Pancreas (tissue), 10 donors: ENCODE data around the gene NIM1K. TPM values are rescaled to one million over a fixed set of nuclear protein-coding genes. Genes with fewer than 3 reads are reported as not detected.
A peak's percentile ranks its signal among the peaks of the same experiment; 100 is the strongest.

Source experiments
- ATAC-seq, 4 donors: fragments of 200-7000 bp; cut with Tn5 transposase; one replicate each; pipeline versions ENCODE4 v1.8.0 to v1.9.1; 2020; ENCODE audit warnings: mild to moderate bottlenecking in 4 of 4, moderate library complexity in 4 of 4
- DNase-seq, 6 donors: peaks; one replicate each; pipeline ENCODE4 v3.0.0-alpha.2; 2020
- FAIRE-seq: peaks from 2 replicates; lab custom pipeline; 2012; peaks lifted over from hg19 to GRCh38; lab: Jason Lieb, UNC
- H3K27ac ChIP-seq, 4 donors: fragments of 200-600 bp; sonication (generic); 1 replicate in 3 of 4; 2 replicates in 1 of 4; pipeline versions ENCODE4 v1.5.0 to v1.8.0; 2020
- H3K27me3 ChIP-seq, 4 donors: fragments of 200-600 bp; one replicate each; pipeline ENCODE4 v1.8.0; 2021
- H3K36me3 ChIP-seq, 3 donors: fragments of 200-600 bp; sonication (generic) in 1 of 3; one replicate each; pipeline versions ENCODE4 v1.5.0 to v1.8.0; 2020 to 2021
- H3K4me1 ChIP-seq, 3 donors: fragments of 200-600 bp; one replicate each; pipeline ENCODE4 v1.8.0; 2021
- H3K4me3 ChIP-seq, 4 donors: fragments of 200-600 bp; sonication (generic) in 2 of 4; one replicate each; pipeline versions ENCODE4 v1.5.0 to v1.8.0; 2020 to 2021
- H3K9me3 ChIP-seq, 4 donors: fragments of 200-600 bp; one replicate each; pipeline ENCODE4 v1.8.0; 2021
- WGBS, 2 donors: extraction: QIAGEN DNeasy Blood & Tissue Kit; methylation state at CpG; one replicate each; pipeline ENCODE4 v1.1.7; 2013; 5-methylcytosine and 5-hydroxymethylcytosine counted together
- intact Hi-C, 3 donors: fragments of 100-400 bp; cut with DNase I; formaldehyde crosslinking; loops; one replicate each; pipeline versions ENCODE4 v1.11.1 to v1.14.2; 2022
- polyA plus RNA-seq, 2 donors: library from polyadenylated mRNA; stranded (reverse); fragments of 200-250 nt; gene quantifications; one replicate each; pipeline ENCODE4 v1.2.3, GENCODE V29; 2013
- total RNA-seq, 6 donors: library from RNA; stranded (reverse); fragmentation: NEBNext Ultra II Directional in 4 of 6; extraction: Animal tissue kit (Norgen Biotek cat#: 25700) in 4 of 6; gene quantifications; one replicate each; pipeline versions ENCODE4 v1.2.1 to v1.2.4, GENCODE V29; 2021 to 2023
- TF ChIP-seq, protein P1 (sequence below), 4 donors: fragments of 200-600 bp; sonication (generic) in 3 of 4; IDR thresholded peaks; one replicate each; pipeline versions ENCODE4 v1.5.0 to v1.8.0; 2021; ENCODE audit warnings: antibody characterized with exemption in 4 of 4
- donor health status: healthy with polysubstance abuse.
- donor health status: DM: no; HTN: no; CAD: no; lungs with moderate emphysema.
- donor health status: DM: no; HTN: no; CAD: no.
- donor health status: control.
- donor health status: control.
- donor health status: Bipolar disorder and iron deficiency.
- donor health status: DM: yes; HTN: yes; CAD: no.
- donor health status: DM: no; HTN: no; CAD: no.
- donor health status: DM: no; HTN: no; CAD: no.
- donor health status: DM: yes; HTN: yes; CAD: no.

NIM1K gene
- total and polyA plus RNA-seq, 8 donors: 0.06 to 0.77 (median 0.31) TPM; not detected in 2

DNA sequence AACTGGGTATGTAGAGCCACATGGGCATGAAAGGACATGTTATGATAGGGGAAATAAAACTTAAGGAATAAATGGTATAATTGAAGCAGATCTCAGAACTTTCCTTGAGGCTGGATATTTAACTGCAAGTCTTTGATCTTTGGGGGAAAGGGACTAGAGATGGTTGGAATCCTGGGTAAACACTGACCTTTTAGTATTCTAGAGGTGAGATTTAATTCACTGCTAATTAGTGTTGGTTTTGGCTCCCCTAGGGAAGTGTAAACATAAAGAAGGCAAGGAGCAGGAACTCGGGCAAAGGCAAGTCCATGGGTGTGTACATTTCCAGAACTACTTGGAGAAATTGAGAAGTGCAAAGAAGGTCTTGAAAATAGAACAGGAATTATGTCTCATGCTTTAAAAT, 16.6 kb downstream of the NIM1K start:
- no peak overlapping the region for H3K4me3 ChIP-seq
- DNase-seq: no peak
- H3K4me1 ChIP-seq: no peaks in the 10 kb centered on the region
- FAIRE-seq: no peak
- peak in 1 of 4 donors; percentile 47 for ATAC-seq
- H3K27ac ChIP-seq: no peak overlapping the region
- WGBS, 2 donors: 0 to 2% methylated on average over 1 of the region's 1 CpG
- intact Hi-C loops: no loop called here
- no peaks in the 10 kb centered on the region for H3K9me3 ChIP-seq
- TF ChIP-seq, protein P1, sequence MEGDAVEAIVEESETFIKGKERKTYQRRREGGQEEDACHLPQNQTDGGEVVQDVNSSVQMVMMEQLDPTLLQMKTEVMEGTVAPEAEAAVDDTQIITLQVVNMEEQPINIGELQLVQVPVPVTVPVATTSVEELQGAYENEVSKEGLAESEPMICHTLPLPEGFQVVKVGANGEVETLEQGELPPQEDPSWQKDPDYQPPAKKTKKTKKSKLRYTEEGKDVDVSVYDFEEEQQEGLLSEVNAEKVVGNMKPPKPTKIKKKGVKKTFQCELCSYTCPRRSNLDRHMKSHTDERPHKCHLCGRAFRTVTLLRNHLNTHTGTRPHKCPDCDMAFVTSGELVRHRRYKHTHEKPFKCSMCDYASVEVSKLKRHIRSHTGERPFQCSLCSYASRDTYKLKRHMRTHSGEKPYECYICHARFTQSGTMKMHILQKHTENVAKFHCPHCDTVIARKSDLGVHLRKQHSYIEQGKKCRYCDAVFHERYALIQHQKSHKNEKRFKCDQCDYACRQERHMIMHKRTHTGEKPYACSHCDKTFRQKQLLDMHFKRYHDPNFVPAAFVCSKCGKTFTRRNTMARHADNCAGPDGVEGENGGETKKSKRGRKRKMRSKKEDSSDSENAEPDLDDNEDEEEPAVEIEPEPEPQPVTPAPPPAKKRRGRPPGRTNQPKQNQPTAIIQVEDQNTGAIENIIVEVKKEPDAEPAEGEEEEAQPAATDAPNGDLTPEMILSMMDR (IDR thresholded peaks at IDR 0.05): no peak
- no peaks in the 10 kb centered on the region for H3K36me3 ChIP-seq
- H3K27me3 ChIP-seq: no peaks in the 10 kb centered on the region

DNA sequence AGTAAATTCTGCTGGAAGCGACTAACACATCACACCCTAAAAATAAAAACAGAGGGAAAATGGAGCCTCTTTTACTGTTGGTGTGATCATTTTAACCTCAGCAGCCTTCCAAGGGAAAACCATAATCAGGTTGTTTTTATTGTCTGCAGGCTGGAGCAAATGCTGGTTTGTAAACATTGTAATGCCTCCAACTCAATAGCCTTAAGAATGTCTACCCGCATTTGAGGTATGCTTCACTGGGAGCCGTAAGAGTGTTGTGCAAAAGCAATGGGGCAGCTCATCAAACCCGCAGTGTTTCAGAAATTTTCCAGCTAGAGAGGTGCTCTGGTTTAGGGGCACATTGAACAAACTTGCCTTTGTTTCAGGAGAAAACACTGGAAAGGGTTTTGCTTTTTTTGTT, 17.0 kb downstream of the NIM1K start:
- DNase-seq: no peak
- intact Hi-C loops: no loop called here
- no peak overlapping the region for H3K4me3 ChIP-seq
- H3K27me3 ChIP-seq: no peaks in the 10 kb centered on the region
- ATAC-seq: no peak
- WGBS, 2 donors: 73 to 75% methylated on average over 4 of the region's 4 CpGs
- H3K9me3 ChIP-seq: no peaks in the 10 kb centered on the region
- no peaks in the 10 kb centered on the region for H3K36me3 ChIP-seq
- no peaks in the 10 kb centered on the region for H3K4me1 ChIP-seq
- TF ChIP-seq, protein P1 (IDR thresholded peaks at IDR 0.05): no peak
- no peak for FAIRE-seq
- H3K27ac ChIP-seq: no peak overlapping the region

DNA sequence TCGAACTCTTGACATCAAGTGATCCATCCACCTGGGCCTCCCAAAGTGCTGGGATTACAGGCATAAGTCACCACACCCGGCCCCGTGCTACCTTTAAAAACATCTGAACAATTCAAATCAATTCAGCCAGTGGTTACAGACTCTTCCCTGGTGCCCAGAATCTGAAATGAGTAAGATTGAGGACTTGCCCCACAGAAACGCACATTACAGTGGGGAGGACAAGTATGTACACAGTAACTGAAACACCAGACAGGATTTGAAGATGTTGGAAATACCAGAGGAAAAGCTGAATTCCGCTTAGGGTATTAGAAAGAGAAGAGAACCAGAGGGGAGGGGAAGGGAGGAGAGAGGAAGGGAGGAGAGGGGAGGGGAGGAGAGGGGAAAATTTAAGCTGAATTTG, 17.8 kb downstream of the NIM1K start:
- Histone ChIP-seq H3K36me3 (no peaks in the 10 kb centered on the region), H3K4me1 (no peaks in the 10 kb centered on the region), H3K9me3 (no peaks in the 10 kb centered on the region), H3K27me3 (no peaks in the 10 kb centered on the region), H3K4me3 (no peak overlapping the region), H3K27ac (no peak overlapping the region)
- TF ChIP-seq, protein P1 (IDR thresholded peaks at IDR 0.05): no peak
- 62 to 64% methylated on average over 5 of the region's 5 CpGs for WGBS, 2 donors
- ATAC-seq (no peak), FAIRE-seq (no peak), DNase-seq (no peak)
- intact Hi-C loops: no loop called here

DNA sequence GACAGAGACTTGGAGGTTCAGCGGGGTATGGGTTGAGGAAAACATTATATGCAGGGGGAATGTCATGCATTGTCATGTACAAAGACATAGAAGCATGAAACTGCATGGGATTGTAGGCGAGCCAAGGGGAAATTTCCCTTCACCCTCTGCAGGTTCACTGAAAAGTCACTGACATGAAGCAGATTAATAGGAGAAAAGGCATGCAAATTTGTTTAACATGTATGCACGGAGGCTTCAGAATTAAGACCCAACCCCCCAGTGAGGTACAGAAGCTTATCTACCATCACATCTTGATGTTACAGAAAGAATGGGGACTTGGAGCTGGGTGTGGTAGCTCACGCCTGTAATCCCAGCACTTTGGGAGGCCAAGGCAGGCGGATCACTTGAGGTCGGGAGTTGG, 18.5 kb downstream of the NIM1K start:
- FAIRE-seq (no peak), ATAC-seq (no peak), DNase-seq (no peak)
- H3K9me3 ChIP-seq: no peaks in the 10 kb centered on the region
- H3K27ac ChIP-seq: no peak overlapping the region
- H3K4me1 ChIP-seq: no peaks in the 10 kb centered on the region
- 55 to 59% methylated on average over 6 of the region's 6 CpGs for WGBS, 2 donors
- TF ChIP-seq, protein P1 (IDR thresholded peaks at IDR 0.05): no peak
- intact Hi-C loops: no loop called here
- no peaks in the 10 kb centered on the region for H3K27me3 ChIP-seq
- no peak overlapping the region for H3K4me3 ChIP-seq
- no peaks in the 10 kb centered on the region for H3K36me3 ChIP-seq

DNA sequence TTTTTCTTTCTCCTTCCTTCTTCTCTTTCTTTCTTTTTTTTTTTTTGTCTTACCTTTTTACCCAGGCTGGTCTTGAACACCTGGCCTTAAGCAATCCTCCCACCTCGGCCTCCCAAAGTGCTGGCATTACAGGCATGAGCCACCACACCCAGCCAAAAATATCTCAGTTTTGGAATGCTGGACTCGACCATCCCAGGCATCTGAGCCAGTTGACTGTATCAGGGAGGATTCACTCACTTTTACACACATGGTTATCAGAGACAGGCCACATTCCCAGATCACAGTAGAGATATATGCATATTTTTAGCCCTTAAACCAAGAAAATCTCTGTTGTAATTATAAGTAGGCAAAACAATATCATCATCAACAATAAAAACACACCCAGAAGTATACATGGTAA, 21.9 kb downstream of the NIM1K start:
- no peaks in the 10 kb centered on the region for H3K4me1 ChIP-seq
- H3K27me3 ChIP-seq: no peaks in the 10 kb centered on the region
- no peaks in the 10 kb centered on the region for H3K9me3 ChIP-seq
- ATAC-seq (no peak), FAIRE-seq (no peak), DNase-seq (no peak)
- no peak overlapping the region for H3K27ac ChIP-seq
- H3K36me3 ChIP-seq: no peaks in the 10 kb centered on the region
- no peak overlapping the region for H3K4me3 ChIP-seq
- TF ChIP-seq, protein P1 (IDR thresholded peaks at IDR 0.05): no peak
- 54 to 62% methylated on average over 2 of the region's 2 CpGs for WGBS, 2 donors
- intact Hi-C loops: no loop called here
